NCI-H2227 treated with DMSO at 0.1 percent for 48 hours (cell line): ENCODE measurements around the gene FKBP1A.

Experiments
- DNase-seq: peaks from one replicate; lab custom pipeline; 2025; lab: John Stamatoyannopoulos, UW

The FKBP1A gene

DNA sequence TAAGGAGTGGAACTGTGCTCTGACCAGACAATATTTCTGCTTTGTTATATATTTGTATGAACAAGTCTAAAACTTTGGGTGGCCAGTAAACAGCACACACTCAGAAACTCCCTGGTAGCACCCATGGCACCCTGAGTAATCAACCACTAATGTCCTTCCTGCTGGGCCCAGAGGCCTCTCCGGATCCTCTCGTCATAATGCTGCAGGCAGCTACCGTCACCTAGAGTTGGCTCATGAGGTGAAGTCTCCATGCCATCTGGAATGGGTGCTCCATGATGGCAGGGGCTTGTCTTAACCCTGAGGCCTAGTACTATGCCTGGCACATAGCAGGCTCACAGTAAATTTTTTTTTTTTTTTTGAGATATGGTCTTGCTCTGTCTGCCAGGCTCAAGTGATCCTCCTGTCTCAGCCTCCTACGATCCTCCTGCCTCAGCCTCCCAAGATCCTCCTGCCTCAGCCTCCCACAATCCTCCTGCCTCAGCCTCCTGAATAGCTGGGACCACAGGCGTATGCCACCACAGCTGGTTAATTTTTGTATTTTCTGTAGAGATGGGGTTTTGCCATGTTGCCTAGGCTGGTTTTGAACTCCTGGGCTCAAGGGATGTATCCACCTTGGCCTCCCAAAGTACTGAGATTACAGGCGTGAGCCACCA is 60.9 kb downstream of the FKBP1A start:
- DNase-seq = no peak

DNA sequence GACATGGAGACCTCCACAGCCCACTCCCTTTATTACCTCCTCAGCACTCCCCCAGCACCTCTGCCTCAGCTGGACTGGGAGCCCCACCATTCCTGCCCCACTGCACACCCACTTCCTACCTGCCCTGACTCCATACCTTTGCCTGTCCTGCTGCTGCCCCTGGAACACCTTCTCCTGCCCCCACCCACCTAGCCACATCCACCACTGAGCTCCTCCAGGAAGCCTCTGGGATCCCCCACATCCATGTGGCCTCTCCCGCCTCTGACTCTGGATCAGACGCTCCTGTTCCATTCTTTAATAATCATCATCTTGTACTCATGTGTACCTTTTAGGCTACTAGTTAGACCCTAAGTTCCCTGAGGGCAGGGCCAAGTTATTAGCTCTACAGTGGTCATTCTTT is 61.8 kb downstream of the FKBP1A start:
- DNase-seq = no peak

GRCh38 chr20:1330075-1330830 is 62.6 kb downstream of the FKBP1A start:
- DNase-seq = no peak

GRCh38 chr20:1328680-1329330 is 64.0 kb downstream of the FKBP1A start, which contains the start of gene SDCBP2:
Gene SDCBP2, minus strand, starts transcription at chr20:1329139. Its CDS starts 8,723 bp downstream, at chr20:1320416.
- DNase-seq = no peak

DNA sequence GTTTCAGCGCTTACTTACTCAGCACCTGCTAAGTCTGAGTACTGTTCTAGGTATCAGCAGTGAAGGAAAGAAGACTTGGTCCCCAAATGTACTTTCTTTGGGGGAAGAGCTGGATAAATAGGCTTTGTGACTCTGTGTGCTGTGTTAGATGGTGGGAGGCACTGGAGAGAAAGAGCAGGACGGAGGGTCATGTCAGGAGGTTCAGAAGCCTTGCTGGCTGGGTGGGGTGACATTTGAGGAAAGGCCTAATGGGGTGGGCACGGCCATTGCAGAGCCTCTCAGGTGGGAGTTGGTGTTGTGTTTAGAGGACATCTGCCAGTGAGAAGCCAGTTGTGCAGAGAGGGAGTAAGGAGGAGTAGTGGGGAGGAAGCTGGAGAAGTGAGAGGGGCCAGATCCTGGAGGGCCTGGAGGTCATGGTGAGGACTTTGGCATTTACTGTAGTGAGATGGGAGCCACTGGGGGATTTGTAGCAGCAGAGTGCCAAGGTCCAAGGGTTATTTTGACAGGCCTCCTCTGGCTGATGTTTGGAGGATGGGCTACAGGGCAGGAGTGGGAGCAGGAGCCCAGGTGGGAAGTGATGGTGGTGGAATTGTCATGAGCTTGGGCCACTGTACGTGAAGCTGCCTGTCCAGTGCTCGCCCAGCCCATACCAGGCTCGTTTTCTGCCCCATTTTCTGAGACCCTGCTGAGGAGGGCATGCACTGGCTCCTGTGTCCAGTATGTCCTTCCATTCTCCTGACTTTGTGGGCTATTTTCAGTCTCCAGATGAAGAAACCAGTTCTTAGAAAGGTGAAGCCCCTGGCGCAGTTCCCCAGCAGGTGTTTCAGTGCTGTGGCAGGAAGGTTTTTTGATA is 64.8 kb downstream of the FKBP1A start:
- no peak for DNase-seq

- no peak for DNase-seq
Observed at GRCh38 chr20:1327241-1327653, 65.6 kb downstream of the FKBP1A start.

DNA sequence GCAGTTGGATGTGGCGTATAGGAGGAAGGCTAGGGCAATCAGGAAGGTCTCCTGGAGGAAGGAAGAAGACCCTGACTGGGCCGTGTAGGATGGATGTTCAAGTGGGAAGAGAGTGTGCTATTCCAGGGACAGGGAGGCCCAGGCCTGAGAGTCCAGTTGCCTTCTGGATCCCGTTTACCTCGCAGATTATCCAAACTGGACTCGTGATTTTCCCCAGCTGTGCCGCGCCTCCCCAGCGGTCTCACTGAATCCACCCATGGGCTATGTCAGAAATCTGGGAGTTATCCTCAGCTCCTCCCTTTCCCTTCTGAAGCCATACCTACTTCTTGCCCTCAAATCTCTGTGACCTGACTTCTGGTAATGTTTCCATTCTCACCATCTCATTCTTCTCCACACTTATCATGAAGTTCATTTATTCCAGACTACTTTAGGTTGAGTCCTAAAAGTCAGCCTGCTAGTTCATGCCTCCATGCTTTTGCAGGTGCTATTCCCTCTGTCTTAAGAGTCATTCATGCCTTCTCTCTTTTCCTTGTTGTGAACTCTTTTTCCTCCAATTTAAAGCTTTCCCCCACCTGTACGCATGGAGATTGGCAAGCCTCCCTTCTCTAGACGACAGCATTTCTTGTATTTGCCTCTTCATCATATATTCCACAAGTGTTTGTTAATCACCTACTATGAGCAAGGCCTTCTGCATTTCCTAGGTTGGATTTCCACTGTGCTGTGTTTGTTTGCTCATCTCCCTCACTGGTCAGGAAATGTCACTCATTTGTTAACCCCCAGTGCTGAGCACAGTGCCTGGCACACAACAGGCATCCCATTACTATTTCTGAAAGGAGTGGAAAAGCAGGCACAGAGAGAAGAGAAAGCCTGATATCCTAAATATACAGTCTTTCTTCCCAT is 66.6 kb downstream of the FKBP1A start:
- no peak for DNase-seq

- DNase-seq = peak; percentile 97
Observed at GRCh38 chr20:1325173-1326030, 67.5 kb downstream of the FKBP1A start.

- peak; percentile 47 for DNase-seq
Observed at GRCh38 chr20:1324598-1325172, 68.2 kb downstream of the FKBP1A start.

GRCh38 chr20:1323830-1324597 is 68.8 kb downstream of the FKBP1A start:
- no peak for DNase-seq

DNA sequence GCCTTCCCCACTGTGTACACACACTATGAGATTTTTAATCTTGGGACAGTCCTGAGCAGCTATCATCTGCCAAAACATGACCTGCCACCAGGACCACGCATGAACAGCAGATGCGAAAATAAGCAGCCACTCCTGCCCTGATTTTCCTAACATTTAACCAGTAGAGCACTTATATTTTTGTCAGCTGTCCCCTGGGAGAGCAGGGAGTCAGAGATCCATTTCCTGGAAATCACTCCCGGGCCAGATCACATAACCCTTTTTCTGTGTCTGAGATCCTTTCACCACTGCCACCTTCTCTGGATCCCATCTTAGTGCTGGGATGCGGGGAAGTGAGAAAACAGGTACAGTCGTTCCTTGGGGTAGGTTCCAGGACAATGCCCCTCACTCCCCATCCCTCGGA is 69.6 kb downstream of the FKBP1A start:
- DNase-seq = no peak

- DNase-seq = no peak
Observed at GRCh38 chr20:1322511-1323245, 70.2 kb downstream of the FKBP1A start.

DNA sequence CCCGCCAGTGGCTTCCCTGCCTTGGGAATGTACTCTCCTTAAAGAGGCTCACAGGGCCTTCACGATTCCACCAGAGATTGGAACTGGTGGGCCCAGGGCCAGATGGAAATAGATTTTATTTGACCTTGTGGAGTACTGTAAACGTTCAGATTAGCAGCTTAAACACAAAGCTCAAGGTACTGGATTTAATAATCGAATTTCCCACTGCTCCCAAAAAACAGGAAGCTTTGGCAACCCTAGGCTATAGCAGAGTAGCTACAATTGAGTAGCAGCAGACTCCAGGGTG is 71.3 kb downstream of the FKBP1A start:
- DNase-seq = no peak

- no peak for DNase-seq
Observed at GRCh38 chr20:1320902-1321653, 71.8 kb downstream of the FKBP1A start.

DNA sequence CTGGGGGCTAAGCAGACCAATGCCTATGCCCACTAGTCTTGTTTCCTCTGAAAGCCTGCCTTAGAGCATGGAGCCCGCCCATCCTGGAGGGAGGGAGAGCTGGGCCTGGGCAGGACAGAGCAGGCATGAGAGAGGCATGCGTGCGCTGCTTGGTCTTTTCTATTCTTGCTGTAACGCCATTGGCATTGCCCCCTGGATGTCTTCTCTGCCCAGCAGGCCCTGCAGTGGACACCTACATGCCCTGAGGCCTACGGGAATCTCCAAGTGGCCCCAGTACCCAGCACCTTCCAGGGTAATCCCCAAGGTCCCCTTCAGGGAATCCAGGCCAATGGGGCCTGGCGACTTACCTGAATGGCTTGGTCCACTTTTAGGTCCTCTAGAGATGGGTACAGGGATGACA is 72.8 kb downstream of the FKBP1A start:
- no peak for DNase-seq

DNA sequence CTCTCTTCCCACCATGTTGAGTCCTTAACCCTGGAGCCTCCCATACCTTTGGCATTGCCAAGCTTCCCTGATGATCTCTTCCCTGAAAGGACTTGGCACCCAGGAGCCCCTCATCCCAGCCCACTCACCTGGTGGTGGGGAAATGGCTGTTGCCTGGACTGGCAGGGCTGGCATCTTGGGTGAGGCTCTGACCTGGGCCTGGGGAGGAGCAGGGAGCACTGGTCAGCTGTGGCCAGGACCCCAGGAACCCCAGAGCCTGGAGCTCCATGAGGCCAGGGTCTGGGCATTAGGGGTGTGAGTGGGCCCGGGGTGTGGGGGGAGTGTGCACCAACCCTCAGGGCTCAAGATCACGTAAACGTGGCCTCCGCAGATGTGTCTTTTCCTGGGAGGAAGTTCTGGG is 73.4 kb downstream of the FKBP1A start:
- DNase-seq = no peak

GRCh38 chr20:1319051-1319450 is 73.8 kb downstream of the FKBP1A start:
- no peak for DNase-seq
